Measurements from ENCODE around the gene RNF208.

The RNF208 gene

DNA sequence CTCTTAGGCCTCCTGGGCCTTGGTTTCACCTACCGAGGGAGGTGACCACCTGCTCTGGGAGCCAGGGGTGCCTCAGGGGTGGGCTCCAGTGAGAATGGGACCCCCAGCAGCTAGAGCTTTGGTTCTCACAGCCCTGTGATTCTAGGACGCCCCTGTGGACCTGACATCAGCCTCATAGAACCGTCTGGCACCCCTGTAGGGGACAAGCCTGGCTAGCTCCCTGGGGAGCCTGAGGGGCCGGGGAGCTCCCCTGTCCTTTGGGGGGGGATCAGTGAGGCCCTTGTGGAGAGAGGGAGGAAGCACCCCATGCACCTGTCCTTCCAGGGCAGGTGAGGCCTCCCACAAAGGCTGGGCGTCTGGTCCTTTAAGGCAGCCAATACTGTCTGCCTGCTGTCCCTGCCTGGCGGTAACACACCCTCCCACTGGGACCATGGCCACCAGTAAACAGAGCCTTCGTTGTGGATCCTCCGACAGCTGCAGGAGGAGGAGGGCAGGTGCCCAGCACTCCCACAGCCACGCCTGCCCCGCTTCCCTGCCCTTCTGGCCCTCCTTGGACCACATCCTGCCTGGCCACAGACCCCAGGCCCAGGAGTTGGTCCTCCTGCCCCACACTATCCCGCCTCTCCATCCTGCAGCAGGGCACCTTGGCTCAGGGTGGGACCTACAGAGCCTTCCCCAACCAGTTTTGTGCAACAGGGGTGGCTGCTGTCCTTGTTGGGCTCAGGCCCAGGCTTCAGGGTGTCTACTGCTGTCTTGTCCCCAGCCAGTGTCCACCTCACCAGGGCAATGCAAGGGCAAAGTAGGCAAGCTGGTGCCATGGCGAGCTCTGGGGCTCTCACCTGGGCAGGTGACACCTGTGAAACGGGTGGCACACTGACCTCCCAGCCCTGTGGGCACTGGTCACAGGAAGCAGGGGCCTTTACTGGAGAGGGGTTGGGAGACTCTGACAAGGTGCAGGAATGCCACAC is 16.0 kb upstream of the RNF208 start:
- peaks cover 15% of the 10 kb centered on the region for H3K4me1 Mint-ChIP-seq (ENCODE audit: low read depth)
- DNase-seq (ENCODE audit: low spot score) = no peak
- H3K27ac Mint-ChIP-seq = no peak overlapping the region
- peaks cover 16% of the 10 kb centered on the region for H3K36me3 Mint-ChIP-seq (ENCODE audit: low read depth)
- H3K27me3 Mint-ChIP-seq (ENCODE audit: low read depth) = peaks cover 2% of the 10 kb centered on the region
- no peak overlapping the region for H3K4me3 Mint-ChIP-seq
- no peaks in the 10 kb centered on the region for H3K9me3 Mint-ChIP-seq

DNA sequence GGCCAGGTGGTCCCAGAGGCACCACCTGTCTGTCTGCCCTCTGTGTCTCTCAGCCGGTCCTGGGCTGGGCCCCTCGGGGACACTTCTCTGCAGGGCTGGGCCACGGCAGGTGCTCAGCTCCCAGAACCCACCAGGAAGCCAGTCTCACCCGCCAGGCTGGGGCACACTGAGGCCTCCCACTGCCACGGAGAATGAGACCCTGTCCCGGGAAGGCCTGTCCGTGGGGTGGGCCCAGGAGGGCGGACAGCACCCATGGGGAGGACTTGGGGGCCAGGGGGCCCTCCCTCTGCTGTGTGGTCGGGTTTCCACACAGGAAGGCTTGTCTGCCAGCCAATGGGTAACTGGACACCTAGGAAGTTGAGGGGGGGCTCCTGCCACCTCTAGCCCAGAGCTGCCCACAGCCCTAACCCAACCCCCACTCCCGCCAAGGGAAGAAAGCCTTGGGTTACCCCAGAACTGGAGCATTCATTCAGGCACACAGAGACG is 14.9 kb upstream of the RNF208 start:
- H3K9me3 Mint-ChIP-seq = no peaks in the 10 kb centered on the region
- peaks cover 7% of the 10 kb centered on the region for H3K4me1 Mint-ChIP-seq (ENCODE audit: low read depth)
- no peak overlapping the region for H3K4me3 Mint-ChIP-seq
- H3K27ac Mint-ChIP-seq = no peak overlapping the region
- H3K27me3 Mint-ChIP-seq (ENCODE audit: low read depth) = peaks cover 2% of the 10 kb centered on the region
- no peak for DNase-seq (ENCODE audit: low spot score)
- peaks cover 5% of the 10 kb centered on the region for H3K36me3 Mint-ChIP-seq (ENCODE audit: low read depth)

DNA sequence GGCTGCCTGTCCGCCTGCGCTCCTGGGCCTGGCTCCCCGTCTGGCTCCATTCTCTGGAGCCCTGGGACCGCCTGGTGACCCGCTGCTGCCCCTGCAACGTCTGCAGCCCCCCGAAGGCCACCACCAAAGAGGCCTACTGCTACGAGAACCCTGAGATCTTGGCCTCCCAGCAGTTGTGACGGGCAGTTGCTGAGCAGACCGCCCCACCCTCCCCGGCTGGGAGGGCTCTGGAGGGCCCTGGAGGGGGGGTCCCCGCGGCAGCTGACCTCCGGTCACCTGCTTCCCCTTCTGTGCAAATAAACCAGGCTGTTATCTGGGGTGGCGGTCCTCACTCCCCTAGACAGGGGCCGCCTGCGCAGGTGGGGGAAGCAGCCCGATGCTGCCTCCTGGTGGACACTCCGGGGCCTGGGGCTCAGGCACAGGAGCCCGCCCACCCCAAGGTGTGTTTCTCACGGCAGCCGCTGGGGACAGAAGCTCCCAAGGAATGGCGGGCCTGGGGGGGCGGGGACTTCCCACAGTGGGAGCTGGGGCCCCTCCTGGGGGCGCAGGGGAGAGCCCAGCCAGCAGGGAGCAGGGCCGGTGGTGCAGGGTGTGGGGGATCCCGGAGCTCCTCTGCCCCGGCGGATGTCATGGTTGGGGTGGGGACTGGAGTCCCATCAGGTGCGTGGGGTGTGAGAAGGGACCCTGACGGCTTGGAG is 14.3 kb upstream of the RNF208 start:
- Mint-ChIP-seq H3K27me3 (ENCODE audit: low read depth) (peaks cover 2% of the 10 kb centered on the region), H3K36me3 (ENCODE audit: low read depth) (peaks cover 3% of the 10 kb centered on the region), H3K4me1 (ENCODE audit: low read depth) (peaks cover 7% of the 10 kb centered on the region), H3K9me3 (no peaks in the 10 kb centered on the region), H3K4me3 (no peak overlapping the region), H3K27ac (no peak overlapping the region)
- peak; percentile 86 for DNase-seq (ENCODE audit: low spot score)

DNA sequence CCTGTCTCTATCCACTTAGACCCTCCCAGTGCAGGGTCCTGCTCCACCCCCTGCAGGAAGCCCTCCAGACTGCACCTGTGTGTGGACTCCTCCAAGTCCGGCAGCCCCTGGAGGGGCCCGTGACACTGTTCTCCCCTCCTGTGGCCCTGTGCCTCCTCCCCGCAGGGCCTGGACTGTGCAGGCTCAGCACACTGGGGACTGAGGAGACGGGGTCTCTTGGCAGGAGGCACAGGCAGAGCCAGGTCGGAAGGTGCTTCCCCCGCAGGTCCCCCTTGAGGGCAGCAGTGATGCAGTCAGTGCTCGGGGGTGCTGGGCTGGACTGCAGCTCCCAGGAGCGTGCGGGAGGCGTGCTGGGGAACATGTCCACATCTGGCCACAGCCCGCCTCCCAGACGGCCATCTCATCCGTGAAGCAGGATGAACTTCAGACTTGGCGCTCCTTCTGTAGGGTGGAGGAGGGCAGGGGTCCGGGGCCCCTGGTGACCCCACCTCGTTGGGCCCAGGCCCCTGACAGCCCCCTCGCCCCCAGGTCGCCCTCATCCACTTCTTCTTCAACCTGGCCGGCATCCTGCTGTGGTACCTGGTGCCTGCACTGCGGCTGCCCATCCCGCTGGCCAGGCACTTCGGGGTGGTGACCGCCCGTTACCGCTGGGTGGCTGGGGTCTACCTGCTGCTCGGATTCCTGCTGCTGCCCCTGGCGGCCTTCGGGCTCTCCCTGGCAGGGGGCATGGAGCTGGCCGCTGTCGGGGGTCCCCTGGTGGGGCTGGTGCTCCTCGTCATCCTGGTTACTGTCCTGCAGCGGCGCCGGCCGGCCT is 13.6 kb upstream of the RNF208 start:
- no peaks in the 10 kb centered on the region for H3K9me3 Mint-ChIP-seq
- H3K36me3 Mint-ChIP-seq (ENCODE audit: low read depth) = no peaks in the 10 kb centered on the region
- no peak for DNase-seq (ENCODE audit: low spot score)
- H3K27me3 Mint-ChIP-seq (ENCODE audit: low read depth) = no peaks in the 10 kb centered on the region
- no peak overlapping the region for H3K27ac Mint-ChIP-seq
- no peak overlapping the region for H3K4me3 Mint-ChIP-seq
- peaks cover 5% of the 10 kb centered on the region for H3K4me1 Mint-ChIP-seq (ENCODE audit: low read depth)

DNA sequence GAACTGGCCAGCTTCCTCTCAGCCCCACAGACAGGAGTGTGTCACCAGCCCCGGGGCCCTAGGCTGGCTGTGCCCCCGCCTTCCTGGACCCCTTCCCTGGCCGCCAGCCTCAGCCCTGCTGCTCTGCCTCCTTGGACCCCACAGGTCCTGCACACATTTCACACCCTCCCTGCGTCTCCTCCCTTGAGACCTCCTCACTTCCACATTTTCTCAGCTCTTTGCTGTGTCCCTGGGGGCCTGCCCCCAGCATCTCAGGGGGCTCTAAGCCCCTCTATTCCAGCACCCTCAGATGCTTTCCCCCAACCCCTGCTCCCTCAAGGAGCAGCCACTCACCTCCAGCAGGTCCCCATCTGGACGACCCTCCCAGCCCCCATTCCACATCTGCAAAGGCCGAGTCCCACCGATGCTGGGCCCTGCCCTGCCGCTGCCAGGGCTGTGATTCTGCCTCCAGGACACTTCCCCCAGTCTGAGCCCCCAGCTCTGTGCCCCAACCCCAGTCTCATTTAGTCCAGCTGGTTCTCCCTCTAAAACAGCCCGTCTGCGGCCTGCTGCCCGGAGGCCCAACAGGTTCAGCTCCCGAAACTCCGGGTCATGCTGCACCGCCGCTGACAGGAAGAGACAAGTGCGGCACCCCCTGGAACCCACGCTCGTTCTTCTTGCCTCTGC is 12.9 kb upstream of the RNF208 start:
- no peak for DNase-seq (ENCODE audit: low spot score)
- H3K36me3 Mint-ChIP-seq (ENCODE audit: low read depth) = no peaks in the 10 kb centered on the region
- no peaks in the 10 kb centered on the region for H3K9me3 Mint-ChIP-seq
- no peaks in the 10 kb centered on the region for H3K27me3 Mint-ChIP-seq (ENCODE audit: low read depth)
- H3K27ac Mint-ChIP-seq = no peak overlapping the region
- H3K4me1 Mint-ChIP-seq (ENCODE audit: low read depth) = peaks cover 5% of the 10 kb centered on the region
- H3K4me3 Mint-ChIP-seq = no peak overlapping the region

DNA sequence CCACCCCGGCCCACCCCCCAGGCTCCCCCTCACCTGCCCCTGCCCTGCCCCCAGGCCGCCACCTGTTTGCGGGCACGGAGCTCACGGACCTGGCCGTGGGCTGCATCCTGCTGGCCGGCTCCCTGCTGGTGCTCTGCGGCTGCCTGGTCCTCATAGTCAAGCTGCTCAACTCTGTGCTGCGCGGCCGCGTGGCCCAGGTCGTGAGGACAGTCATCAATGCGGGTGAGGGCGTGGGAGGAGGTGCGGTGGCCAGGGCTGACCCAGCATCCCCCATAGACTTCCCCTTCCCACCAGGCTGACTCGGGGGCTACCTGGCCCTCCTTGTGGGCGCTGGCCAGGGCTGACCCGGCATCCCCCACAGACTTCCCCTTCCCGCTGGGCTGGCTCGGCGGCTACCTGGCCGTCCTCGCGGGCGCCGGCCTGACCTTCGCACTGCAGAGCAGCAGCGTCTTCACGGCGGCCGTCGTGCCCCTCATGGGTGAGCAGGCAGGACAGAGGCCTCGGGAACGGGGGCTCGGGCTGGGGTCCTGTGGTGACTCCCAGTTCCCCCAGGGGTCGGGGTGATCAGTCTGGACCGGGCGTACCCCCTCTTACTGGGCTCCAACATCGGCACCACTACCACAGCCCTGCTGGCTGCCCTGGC is 12.1 kb upstream of the RNF208 start:
- H3K4me1 Mint-ChIP-seq (ENCODE audit: low read depth) = peaks cover 5% of the 10 kb centered on the region
- no peak for DNase-seq (ENCODE audit: low spot score)
- no peaks in the 10 kb centered on the region for H3K9me3 Mint-ChIP-seq
- no peaks in the 10 kb centered on the region for H3K36me3 Mint-ChIP-seq (ENCODE audit: low read depth)
- H3K27me3 Mint-ChIP-seq (ENCODE audit: low read depth) = no peaks in the 10 kb centered on the region
- no peak overlapping the region for H3K27ac Mint-ChIP-seq
- no peak overlapping the region for H3K4me3 Mint-ChIP-seq

DNA sequence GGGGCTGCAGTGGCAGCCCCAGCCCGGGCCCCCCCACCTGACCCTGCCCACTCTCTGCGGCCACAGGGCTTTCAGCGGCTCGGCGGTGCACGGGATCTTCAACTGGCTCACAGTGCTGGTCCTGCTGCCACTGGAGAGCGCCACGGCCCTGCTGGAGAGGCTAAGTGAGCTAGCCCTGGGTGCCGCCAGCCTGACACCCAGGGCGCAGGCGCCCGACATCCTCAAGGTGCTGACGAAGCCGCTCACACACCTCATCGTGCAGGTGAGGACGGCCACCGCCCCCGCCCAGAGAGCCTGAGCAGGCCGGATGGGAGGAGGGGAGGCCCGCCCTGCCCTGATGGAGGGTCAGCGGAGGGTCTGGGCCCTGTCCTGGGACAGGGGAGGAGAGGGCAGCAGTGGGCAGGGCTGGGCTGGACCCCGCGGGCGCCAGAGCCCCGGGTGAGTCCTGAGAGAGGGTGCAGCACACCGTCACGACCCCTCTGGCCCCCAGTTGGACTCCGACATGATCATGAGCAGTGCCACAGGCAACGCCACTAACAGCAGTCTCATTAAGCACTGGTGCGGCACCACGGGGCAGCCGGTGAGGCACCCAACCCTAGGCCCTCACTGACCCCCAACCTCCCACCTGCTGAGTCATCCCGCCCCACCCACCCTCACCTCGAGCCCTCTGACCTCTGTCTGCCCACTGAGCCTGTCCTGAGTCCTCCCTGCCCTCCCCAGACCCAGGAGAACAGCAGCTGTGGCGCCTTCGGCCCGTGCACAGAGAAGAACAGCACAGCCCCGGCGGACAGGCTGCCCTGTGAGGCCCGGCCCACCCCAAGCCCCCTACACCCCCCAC is 11.3 kb upstream of the RNF208 start:
- Mint-ChIP-seq H3K9me3 (no peaks in the 10 kb centered on the region), H3K4me1 (ENCODE audit: low read depth) (no peaks in the 10 kb centered on the region), H3K27me3 (ENCODE audit: low read depth) (no peaks in the 10 kb centered on the region), H3K4me3 (no peak overlapping the region), H3K36me3 (ENCODE audit: low read depth) (no peaks in the 10 kb centered on the region), H3K27ac (no peak overlapping the region)
- no peak for DNase-seq (ENCODE audit: low spot score)

DNA sequence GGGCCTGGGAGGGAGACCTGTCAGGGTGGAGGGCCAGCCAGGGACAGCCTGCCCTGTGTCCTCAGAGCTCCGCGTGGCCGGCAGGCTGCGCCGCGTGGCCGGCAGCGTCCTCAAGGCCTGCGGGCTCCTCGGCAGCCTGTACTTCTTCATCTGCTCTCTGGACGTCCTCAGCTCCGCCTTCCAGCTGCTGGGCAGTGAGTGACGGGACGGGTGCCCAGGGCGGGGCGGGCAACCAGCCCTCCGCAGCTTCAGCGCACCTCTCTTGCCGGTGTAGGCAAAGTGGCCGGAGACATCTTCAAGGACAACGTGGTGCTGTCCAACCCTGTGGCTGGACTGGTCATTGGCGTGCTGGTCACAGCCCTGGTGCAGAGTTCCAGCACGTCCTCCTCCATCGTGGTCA is 10.5 kb upstream of the RNF208 start:
- no peak overlapping the region for H3K4me3 Mint-ChIP-seq
- H3K36me3 Mint-ChIP-seq (ENCODE audit: low read depth) = no peaks in the 10 kb centered on the region
- no peak overlapping the region for H3K27ac Mint-ChIP-seq
- peaks cover 2% of the 10 kb centered on the region for H3K27me3 Mint-ChIP-seq (ENCODE audit: low read depth)
- H3K9me3 Mint-ChIP-seq = no peaks in the 10 kb centered on the region
- peaks cover 2% of the 10 kb centered on the region for H3K4me1 Mint-ChIP-seq (ENCODE audit: low read depth)
- no peak for DNase-seq (ENCODE audit: low spot score)

DNA sequence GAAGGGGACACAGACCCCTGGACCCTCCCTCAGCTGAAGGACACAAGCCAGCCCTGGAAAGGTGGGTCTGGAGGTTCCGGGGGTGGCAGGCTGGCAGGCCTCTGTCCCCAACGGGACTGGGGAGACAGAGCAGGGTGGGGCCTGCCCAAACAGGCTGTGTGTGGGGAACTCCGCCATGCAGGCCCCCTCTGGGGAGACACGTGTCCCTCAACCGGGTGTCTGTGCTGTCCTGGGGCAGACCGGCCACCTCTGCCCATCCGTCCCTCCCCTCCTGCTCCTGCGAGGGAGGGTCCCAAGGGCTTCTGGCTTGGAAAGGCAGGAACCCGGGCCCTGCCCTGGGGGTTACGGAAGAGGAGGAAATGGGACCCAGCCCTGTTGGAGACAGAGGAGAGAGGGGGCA is 10.1 kb upstream of the RNF208 start:
- Mint-ChIP-seq H3K27ac (no peak overlapping the region), H3K27me3 (ENCODE audit: low read depth) (peaks cover 2% of the 10 kb centered on the region), H3K4me3 (no peak overlapping the region), H3K4me1 (ENCODE audit: low read depth) (peaks cover 2% of the 10 kb centered on the region), H3K9me3 (no peaks in the 10 kb centered on the region), H3K36me3 (ENCODE audit: low read depth) (no peaks in the 10 kb centered on the region)
- DNase-seq (ENCODE audit: low spot score) = no peak

DNA sequence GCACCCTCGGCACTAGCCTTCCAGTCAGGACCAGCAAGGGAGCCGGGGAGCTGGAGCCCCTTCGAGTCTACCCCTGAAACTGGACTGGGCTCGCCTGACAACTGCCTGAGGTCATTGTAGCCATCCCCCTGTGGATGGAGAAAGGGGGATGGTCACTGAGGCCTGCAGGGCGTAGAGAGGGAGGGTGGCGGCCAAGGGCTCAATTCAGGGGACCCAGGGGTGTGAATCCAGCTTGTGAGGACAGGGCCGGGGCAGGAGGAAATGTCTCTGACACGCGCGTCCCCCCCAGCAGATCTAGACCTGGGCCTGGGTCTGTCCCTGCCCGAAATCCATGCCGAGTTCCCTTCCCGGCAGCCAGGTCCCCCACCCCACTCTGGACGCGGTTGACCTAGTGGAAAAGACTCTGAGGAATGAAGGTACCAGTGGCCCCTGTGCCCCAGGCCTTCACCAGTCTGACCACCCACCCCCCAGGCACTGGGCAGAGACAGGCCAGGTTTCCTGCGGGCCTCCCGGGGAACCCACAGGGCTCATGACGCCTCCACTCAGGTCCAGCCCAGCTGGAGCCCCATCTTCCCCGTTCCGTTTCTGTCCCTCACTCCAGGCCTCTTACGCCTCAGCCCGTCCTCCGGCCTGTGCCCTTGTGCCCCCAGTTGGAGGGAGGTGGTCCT is 9.5 kb upstream of the RNF208 start:
- no peak overlapping the region for H3K4me3 Mint-ChIP-seq

DNA sequence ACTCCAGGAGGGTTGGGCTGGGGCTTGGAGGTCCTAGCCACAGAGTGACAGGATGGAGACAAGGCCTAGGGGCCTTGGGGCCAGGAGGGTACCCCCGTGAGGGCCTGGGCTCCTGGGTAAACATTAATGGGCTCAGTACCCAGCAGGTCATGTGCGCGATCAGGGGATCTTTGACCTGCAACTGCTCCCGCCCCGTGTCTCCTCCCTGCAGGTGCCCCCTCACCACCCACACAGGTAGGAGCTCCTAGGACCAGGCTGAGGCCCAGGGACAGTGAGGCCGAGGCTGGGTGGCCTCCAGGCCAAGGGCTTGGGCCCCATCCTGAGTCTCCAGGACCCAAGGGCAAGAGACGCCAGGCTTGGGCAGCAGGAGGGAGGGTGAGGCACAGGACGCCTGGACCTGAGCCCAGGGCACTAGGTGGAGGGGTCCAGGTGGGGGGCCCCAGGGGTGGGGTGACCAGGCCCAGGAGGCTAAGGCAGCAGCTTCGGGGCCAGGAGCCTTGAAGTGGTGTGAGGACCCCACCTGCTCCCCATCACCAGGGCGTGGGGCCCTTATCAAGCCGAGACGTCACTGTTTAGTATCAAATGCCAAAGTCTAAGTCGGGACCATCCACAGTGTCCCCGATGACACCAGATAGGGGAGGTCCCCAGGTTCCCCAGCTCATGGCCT is 8.8 kb upstream of the RNF208 start, which contains the start of gene SLC34A3:
Gene SLC34A3, plus strand, starts transcription at position 197 of the 667 bp plus-strand sequence. CDS start 802 bp downstream, outside the sequence.
- H3K9me3 Mint-ChIP-seq = no peaks in the 10 kb centered on the region
- peaks cover 2% of the 10 kb centered on the region for H3K4me1 Mint-ChIP-seq (ENCODE audit: low read depth)
- H3K27me3 Mint-ChIP-seq (ENCODE audit: low read depth) = peaks cover 2% of the 10 kb centered on the region
- H3K36me3 Mint-ChIP-seq (ENCODE audit: low read depth) = no peaks in the 10 kb centered on the region
- H3K4me3 Mint-ChIP-seq = no peak within 1 kb of the TSS
- no peak within 1 kb of the TSS for H3K27ac Mint-ChIP-seq
- DNase-seq (ENCODE audit: low spot score) = no peak

More for the DNA sequence above, 9.5 kb upstream of the RNF208 start:
- Mint-ChIP-seq H3K27ac (no peak overlapping the region), H3K27me3 (ENCODE audit: low read depth) (peaks cover 2% of the 10 kb centered on the region), H3K36me3 (ENCODE audit: low read depth) (no peaks in the 10 kb centered on the region), H3K4me1 (ENCODE audit: low read depth) (peaks cover 2% of the 10 kb centered on the region), H3K9me3 (no peaks in the 10 kb centered on the region)
- DNase-seq (ENCODE audit: low spot score) = no peak

Data from T-helper 2 cell treated with Interferon-gamma antibody and Interleukin-4, amounts not matched to agents 5 μg/mL and 100 μg/mL, for 36 hours (primary cell).